ENCODE measurements around the gene PDSS2. TPM values are rescaled to one million over a fixed set of nuclear protein-coding genes. Genes with fewer than 3 reads are reported as not detected.

PDSS2 gene
- total RNA-seq, 1 donor from 2014 or later = 7.9 TPM

DNA sequence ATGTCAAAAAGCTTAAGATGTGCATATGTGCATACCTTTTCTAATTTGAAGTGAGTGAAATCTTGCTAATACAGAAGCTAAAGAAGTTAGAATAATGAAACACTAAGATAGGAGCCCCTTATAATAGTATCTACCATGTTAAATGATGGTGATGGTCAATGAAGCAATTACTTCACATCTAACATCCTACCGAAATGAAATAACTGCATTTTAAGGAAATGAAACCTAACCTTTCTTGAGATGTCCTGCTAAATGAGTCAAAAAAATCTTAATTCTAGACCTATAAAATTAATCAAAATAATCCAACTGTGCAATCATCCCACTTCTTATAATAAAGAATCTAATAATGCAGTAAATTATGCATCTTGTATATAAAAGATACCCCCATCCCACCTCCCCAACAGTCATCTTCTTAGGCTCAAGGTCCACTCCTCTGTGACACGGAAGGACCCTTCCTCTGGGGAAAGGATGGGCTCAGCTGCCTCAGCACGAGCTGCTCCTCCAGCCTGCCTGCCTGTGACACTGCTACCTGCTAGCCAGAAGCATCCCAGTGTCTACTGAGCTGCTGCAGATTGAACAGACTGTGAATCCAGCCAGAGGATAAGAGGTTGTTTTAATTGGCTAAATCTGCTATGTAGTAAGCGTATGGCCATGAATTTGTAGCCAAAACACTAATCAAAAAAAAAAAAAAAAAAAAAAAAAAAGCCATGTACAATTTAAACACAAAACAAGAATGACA is 214.5 kb downstream of the PDSS2 start:
- Mint-ChIP-seq H3K27me3 (ENCODE audit: unreplicated experiment) (no peaks in the 10 kb centered on the region), H3K4me1 (ENCODE audit: unreplicated experiment) (no peaks in the 10 kb centered on the region), H3K36me3 (ENCODE audit: low read depth, unreplicated experiment) (no peaks in the 10 kb centered on the region), H3K27ac (ENCODE audit: unreplicated experiment) (no peak overlapping the region), H3K4me3 (ENCODE audit: unreplicated experiment) (no peak overlapping the region), H3K9me3 (ENCODE audit: unreplicated experiment) (no peaks in the 10 kb centered on the region)
- TF ChIP-seq, protein P1, sequence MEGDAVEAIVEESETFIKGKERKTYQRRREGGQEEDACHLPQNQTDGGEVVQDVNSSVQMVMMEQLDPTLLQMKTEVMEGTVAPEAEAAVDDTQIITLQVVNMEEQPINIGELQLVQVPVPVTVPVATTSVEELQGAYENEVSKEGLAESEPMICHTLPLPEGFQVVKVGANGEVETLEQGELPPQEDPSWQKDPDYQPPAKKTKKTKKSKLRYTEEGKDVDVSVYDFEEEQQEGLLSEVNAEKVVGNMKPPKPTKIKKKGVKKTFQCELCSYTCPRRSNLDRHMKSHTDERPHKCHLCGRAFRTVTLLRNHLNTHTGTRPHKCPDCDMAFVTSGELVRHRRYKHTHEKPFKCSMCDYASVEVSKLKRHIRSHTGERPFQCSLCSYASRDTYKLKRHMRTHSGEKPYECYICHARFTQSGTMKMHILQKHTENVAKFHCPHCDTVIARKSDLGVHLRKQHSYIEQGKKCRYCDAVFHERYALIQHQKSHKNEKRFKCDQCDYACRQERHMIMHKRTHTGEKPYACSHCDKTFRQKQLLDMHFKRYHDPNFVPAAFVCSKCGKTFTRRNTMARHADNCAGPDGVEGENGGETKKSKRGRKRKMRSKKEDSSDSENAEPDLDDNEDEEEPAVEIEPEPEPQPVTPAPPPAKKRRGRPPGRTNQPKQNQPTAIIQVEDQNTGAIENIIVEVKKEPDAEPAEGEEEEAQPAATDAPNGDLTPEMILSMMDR (IDR thresholded peaks at IDR 0.05; ENCODE audit: unreplicated experiment) = no peak
- no peak for DNase-seq (ENCODE audit: low spot score)

DNA sequence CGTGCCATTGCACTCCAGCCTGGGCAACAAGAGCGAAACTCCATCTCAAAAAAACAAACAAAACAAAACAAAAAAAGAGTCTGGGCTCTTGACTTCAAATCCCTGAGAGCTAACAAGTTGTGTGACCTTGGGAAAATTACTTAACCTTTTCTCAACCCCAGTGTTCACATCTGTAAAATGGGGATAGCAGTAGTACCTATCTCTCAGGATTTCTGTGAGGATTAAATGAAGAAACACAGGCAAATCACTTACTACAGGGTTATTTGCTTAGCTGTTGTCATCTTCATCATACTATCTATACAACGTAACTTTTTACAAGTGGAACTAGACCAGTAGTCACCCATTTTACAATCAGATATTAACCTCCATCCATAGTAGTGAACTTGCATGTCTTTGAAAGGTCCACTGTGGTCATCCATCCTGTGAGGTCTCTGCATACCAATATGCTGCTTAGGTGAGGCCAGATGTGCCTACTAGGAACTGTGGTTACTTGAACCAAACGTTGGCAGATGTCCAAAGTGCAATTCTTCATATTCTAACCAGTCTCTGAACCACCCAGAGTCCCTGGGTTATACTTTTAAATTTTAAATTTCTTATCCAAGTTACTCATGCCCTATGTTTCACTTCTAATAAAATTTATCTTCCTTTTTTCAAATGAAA is 215.2 kb downstream of the PDSS2 start:
- no peak overlapping the region for H3K27ac Mint-ChIP-seq (ENCODE audit: unreplicated experiment)
- H3K36me3 Mint-ChIP-seq (ENCODE audit: low read depth, unreplicated experiment) = no peaks in the 10 kb centered on the region
- H3K4me3 Mint-ChIP-seq (ENCODE audit: unreplicated experiment) = no peak overlapping the region
- H3K9me3 Mint-ChIP-seq (ENCODE audit: unreplicated experiment) = no peaks in the 10 kb centered on the region
- DNase-seq (ENCODE audit: low spot score) = no peak
- no peaks in the 10 kb centered on the region for H3K4me1 Mint-ChIP-seq (ENCODE audit: unreplicated experiment)
- H3K27me3 Mint-ChIP-seq (ENCODE audit: unreplicated experiment) = no peaks in the 10 kb centered on the region
- TF ChIP-seq, protein P1 (IDR thresholded peaks at IDR 0.05; ENCODE audit: unreplicated experiment) = no peak

GRCh38 chr6:107243471-107243870 is 215.9 kb downstream of the PDSS2 start:
- H3K27me3 Mint-ChIP-seq (ENCODE audit: unreplicated experiment) = no peaks in the 10 kb centered on the region
- no peaks in the 10 kb centered on the region for H3K9me3 Mint-ChIP-seq (ENCODE audit: unreplicated experiment)
- TF ChIP-seq, protein P1 (IDR thresholded peaks at IDR 0.05; ENCODE audit: unreplicated experiment) = no peak
- H3K4me3 Mint-ChIP-seq (ENCODE audit: unreplicated experiment) = no peak overlapping the region
- H3K4me1 Mint-ChIP-seq (ENCODE audit: unreplicated experiment) = no peaks in the 10 kb centered on the region
- H3K27ac Mint-ChIP-seq (ENCODE audit: unreplicated experiment) = no peak overlapping the region
- DNase-seq (ENCODE audit: low spot score) = no peak
- no peaks in the 10 kb centered on the region for H3K36me3 Mint-ChIP-seq (ENCODE audit: low read depth, unreplicated experiment)

GRCh38 chr6:107237992-107238660 is 221.2 kb downstream of the PDSS2 start:
- Mint-ChIP-seq H3K4me3 (ENCODE audit: unreplicated experiment) (no peak overlapping the region), H3K27ac (ENCODE audit: unreplicated experiment) (no peak overlapping the region), H3K4me1 (ENCODE audit: unreplicated experiment) (peaks cover 4% of the 10 kb centered on the region), H3K36me3 (ENCODE audit: low read depth, unreplicated experiment) (no peaks in the 10 kb centered on the region), H3K27me3 (ENCODE audit: unreplicated experiment) (no peaks in the 10 kb centered on the region), H3K9me3 (ENCODE audit: unreplicated experiment) (no peaks in the 10 kb centered on the region)
- TF ChIP-seq, protein P1 (IDR thresholded peaks at IDR 0.05; ENCODE audit: unreplicated experiment) = no peak
- DNase-seq (ENCODE audit: low spot score) = no peak
